Gastrocnemius medialis (tissue), 4 donors: ENCODE data around the gene EGR1. TPM values are rescaled to one million over a fixed set of nuclear protein-coding genes. Genes with fewer than 3 reads are reported as not detected.

Source experiments
- ATAC-seq, 2 donors: fragments of 150-250 bp; one replicate each; pipeline ENCODE4 v1.9.1; 2016
- DNase-seq, 2 donors: peaks; one replicate each; pipeline ENCODE4 v3.0.0-alpha.2; 2019
- H3K27ac ChIP-seq, 4 donors: fragments of 200-600 bp; sonication (generic); 1 replicate in 1 of 4; 2 replicates in 3 of 4; pipeline ENCODE4 v1.5.1; 2016 to 2018; ENCODE audit warnings: mild to moderate bottlenecking in 2 of 4, moderate library complexity in 1 of 4
- H3K27me3 ChIP-seq, 3 donors: fragments of 200-600 bp; sonication (generic) in 2 of 3; 1 replicate in 1 of 3; 2 replicates in 2 of 3; pipeline versions ENCODE4 v1.5.1 to v1.6.0; 2016 to 2019; ENCODE audit warnings: mild to moderate bottlenecking in 1 of 3, moderate library complexity in 1 of 3
- H3K36me3 ChIP-seq, 2 donors: fragments of 200-600 bp; sonication (generic) in 1 of 2; one replicate each; pipeline ENCODE4 v1.5.1; 2017 to 2018
- H3K4me1 ChIP-seq, 2 donors: fragments of 200-600 bp; sonication (generic) in 1 of 2; one replicate each; pipeline ENCODE4 v1.5.1; 2016 to 2017; ENCODE audit warnings: mild to moderate bottlenecking in 2 of 2
- H3K4me3 ChIP-seq, 4 donors: fragments of 200-600 bp; sonication (generic) in 3 of 4; 1 replicate in 1 of 4; 2 replicates in 3 of 4; pipeline ENCODE4 v1.5.1; 2016 to 2019; ENCODE audit warnings: mild to moderate bottlenecking in 2 of 4
- H3K9me3 ChIP-seq, 3 donors: fragments of 200-600 bp; sonication (generic) in 2 of 3; 1 replicate in 1 of 3; 2 replicates in 2 of 3; pipeline ENCODE4 v1.5.1; 2016 to 2019
- POLR2A ChIP-seq, 2 donors: fragments of 450-650 bp; IDR thresholded peaks; one replicate each; pipeline ENCODE4 v1.6.1; 2017; ENCODE audit warnings: antibody characterized with exemption in 2 of 2, mild to moderate bottlenecking in 2 of 2, moderate library complexity in 2 of 2
- in situ Hi-C, 4 donors: fragments of 200-750 bp; cut with MboI; loops; one replicate each; pipeline versions ENCODE4 v1.15.0 to v1.8.0; 2017; ENCODE audit warnings: low sequenced_read_pairs in 4 of 4
- intact Hi-C: fragments of 100-400 bp; cut with DNase I; formaldehyde crosslinking; loops from one replicate; pipeline ENCODE4 v1.15.1; 2023; ENCODE audit warnings: low total_unique reads
- total RNA-seq, 4 donors: library from RNA; depleted of rRNA; stranded (reverse); fragments of >200 nt; gene quantifications; one replicate each; pipeline versions ENCODE4 v1.1.0 to v1.2.3, GENCODE V29; 2016
- TF ChIP-seq, protein P1 (sequence below), 5 experiments: fragments of 450-650 bp in 3 of 5; fragments of 200-600 bp in 2 of 5; sonication (generic) in 2 of 5; IDR thresholded peaks in 4 of 5; conservative IDR thresholded peaks in 1 of 5; 1 replicate in 4 of 5; 2 replicates in 1 of 5; pipeline ENCODE4 v1.5.1; 2016 to 2019; ENCODE audit warnings: antibody characterized with exemption in 5 of 5, mild to moderate bottlenecking in 3 of 5, moderate library complexity in 3 of 5

EGR1 gene
- total RNA-seq, 4 donors from 2014 or later: 1.1 to 16.4 (median 7.2) TPM

DNA sequence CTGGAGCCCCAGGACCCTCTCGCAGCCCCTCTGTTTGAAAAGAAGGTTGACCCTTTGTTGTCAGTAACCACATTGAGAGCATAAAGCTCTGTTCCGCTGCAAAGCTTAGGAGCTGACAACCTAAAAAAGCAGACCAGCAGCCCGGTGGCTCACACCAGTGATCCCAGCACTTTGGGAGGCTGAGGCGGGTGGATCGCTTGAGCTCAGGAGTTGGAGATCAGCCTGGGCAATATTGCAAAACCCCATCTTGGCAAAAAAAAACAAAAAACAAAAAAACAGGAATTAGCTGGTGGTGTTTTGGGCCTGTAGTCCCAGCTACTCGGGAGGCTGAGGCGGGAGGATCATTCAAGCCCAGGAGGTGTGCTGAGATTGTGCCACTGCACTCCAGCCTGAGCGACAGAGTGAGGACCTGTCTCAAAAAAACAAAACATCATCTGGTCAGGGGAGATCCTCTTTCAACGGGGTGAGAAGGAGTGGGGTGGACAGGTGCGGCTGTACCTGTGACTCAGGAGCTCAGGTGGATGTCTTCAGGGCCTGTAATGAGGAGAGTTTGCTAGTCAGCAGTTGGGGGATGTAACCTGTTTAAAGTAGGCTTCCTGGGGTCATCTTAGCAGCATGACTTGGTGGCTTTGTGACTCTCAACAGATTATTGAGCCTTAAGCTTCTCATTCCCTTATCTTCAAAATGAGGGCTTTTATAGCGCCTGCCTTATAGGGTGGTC is 27.1 kb upstream of the EGR1 start:
- intact Hi-C loops (no loop called here), in situ Hi-C loops (no loop called here)
- peak; percentile 35 to 39 for ATAC-seq
- TF ChIP-seq, protein P1, sequence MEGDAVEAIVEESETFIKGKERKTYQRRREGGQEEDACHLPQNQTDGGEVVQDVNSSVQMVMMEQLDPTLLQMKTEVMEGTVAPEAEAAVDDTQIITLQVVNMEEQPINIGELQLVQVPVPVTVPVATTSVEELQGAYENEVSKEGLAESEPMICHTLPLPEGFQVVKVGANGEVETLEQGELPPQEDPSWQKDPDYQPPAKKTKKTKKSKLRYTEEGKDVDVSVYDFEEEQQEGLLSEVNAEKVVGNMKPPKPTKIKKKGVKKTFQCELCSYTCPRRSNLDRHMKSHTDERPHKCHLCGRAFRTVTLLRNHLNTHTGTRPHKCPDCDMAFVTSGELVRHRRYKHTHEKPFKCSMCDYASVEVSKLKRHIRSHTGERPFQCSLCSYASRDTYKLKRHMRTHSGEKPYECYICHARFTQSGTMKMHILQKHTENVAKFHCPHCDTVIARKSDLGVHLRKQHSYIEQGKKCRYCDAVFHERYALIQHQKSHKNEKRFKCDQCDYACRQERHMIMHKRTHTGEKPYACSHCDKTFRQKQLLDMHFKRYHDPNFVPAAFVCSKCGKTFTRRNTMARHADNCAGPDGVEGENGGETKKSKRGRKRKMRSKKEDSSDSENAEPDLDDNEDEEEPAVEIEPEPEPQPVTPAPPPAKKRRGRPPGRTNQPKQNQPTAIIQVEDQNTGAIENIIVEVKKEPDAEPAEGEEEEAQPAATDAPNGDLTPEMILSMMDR (IDR thresholded peaks at IDR 0.05 in 4 of 5, conservative IDR thresholded peaks at IDR 0.05 in 1 of 5): no peak
- no peak for TF ChIP-seq POLR2A (IDR thresholded peaks at IDR 0.05)
- DNase-seq: no peak
- Histone ChIP-seq H3K4me1 (peaks cover 11 to 14% of the 10 kb centered on the region in 2 donors), H3K36me3 (peaks cover 0 to 35% of the 10 kb centered on the region in 2 donors), H3K27me3 (no peaks in the 10 kb centered on the region), H3K9me3 (no peaks in the 10 kb centered on the region), H3K4me3 (peak overlapping the region; percentile 43 to 66 (median 54)), H3K27ac (peak overlapping the region in 2 of 4 donors; percentile 21 to 40)

DNA sequence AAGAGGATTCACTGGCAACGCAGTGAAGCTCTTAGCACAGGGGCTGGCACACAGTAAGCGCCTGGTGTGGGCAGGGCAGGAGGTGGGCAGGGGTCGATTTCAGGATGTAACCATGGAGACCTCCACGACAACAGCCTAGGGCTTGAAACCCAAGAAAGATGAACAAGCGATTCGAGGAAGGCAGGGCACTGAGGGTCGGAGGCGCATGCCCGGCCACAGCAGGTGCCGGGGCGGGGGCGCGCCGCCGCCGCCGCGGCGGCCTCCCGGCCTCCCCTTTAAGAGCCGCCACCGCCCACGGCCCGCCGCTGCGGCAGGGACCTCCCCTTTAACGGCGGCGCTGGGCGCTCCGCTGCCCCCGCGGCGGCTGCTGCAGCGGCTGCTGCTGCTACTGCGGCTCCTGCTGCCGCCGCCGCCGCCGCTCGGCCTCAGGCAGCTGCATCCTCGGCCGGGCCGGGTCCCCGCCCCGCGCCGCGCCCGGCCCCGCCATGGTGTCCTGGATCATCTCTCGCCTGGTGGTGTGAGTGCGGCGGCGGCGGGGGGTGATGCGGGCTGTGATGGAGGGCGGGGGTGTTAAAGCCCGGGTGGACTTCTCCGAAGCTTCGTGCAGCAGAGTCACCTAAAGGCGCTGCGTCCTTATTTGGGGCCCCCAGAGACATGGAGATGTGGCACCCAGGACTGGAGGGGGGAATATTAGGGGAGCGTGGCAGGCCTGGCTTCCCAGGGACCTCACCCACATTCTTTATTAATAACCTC is 26.4 kb upstream of the EGR1 start, which contains the start of gene REEP2:
REEP2 (plus strand) TSS at position 334 of the 753 bp plus-strand sequence; CDS start at position 486, 152 bp downstream.
- no peaks in the 10 kb centered on the region for H3K9me3 ChIP-seq
- ATAC-seq (peak; percentile 30 to 58), DNase-seq (no peak)
- peak within 1 kb of the TSS; percentile 43 to 66 (median 54) for H3K4me3 ChIP-seq
- peaks cover 11 to 14% of the 10 kb centered on the region in 2 donors for H3K4me1 ChIP-seq
- intact Hi-C loops (no loop called here), in situ Hi-C loops (no loop called here)
- H3K27ac ChIP-seq: peak within 1 kb of the TSS in 2 of 4 donors; percentile 23 to 40
- peaks cover 0 to 28% of the 10 kb centered on the region in 2 donors for H3K36me3 ChIP-seq
- no peak for TF ChIP-seq POLR2A (IDR thresholded peaks at IDR 0.05)
- TF ChIP-seq, protein P1 (IDR thresholded peaks at IDR 0.05 in 4 of 5, conservative IDR thresholded peaks at IDR 0.05 in 1 of 5): no peak
- no peaks in the 10 kb centered on the region for H3K27me3 ChIP-seq

DNA sequence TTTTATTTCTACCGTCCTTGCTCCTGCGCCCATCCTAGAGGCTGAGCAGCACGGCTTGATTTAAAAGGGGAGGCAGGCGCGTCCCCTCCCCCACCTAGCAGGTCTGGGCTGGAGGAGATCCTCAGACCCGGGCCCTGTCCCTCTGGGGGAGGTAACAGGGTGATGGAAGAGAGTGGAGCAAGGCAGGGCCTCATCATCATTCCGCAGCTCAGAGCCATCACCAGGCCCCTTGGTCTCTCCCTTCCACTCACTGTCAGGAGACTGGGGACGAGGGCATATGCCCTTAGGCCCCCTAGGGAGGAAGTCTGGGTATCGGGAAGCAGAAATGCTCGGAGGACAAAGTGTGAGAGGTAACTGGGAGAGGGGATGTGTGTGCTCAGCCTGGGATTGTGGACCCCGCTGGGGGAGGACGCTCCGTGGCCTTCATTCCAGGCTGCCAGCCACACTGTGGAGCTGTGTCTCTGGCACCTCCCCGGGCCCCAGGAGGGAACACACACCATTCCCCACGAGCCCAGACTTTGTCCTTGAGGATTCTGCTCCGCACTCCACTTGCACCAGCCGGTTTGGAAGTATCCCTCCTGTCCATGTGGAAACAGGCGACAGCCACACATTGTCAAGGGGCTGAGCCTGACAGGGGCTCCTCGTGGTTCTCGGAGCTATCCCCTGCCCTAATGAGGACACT is 25.7 kb upstream of the EGR1 start:
- Histone ChIP-seq H3K27me3 (no peaks in the 10 kb centered on the region), H3K4me3 (peak overlapping the region; percentile 32 to 66 (median 54)), H3K27ac (peak overlapping the region in 1 of 4 donors; percentile 23), H3K4me1 (peaks cover 11 to 14% of the 10 kb centered on the region in 2 donors), H3K9me3 (no peaks in the 10 kb centered on the region), H3K36me3 (peaks cover 0 to 21% of the 10 kb centered on the region in 2 donors)
- TF ChIP-seq, protein P1 (IDR thresholded peaks at IDR 0.05 in 4 of 5, conservative IDR thresholded peaks at IDR 0.05 in 1 of 5): no peak
- TF ChIP-seq POLR2A (IDR thresholded peaks at IDR 0.05): no peak
- in situ Hi-C loops (loop anchor here in 1 of 4 donors (10.0 kb wide), 1 partner anchor 65 kb away; no protein-coding TSS in a partner anchor), intact Hi-C loops (no loop called here)
- DNase-seq (no peak), ATAC-seq (no peak)

DNA sequence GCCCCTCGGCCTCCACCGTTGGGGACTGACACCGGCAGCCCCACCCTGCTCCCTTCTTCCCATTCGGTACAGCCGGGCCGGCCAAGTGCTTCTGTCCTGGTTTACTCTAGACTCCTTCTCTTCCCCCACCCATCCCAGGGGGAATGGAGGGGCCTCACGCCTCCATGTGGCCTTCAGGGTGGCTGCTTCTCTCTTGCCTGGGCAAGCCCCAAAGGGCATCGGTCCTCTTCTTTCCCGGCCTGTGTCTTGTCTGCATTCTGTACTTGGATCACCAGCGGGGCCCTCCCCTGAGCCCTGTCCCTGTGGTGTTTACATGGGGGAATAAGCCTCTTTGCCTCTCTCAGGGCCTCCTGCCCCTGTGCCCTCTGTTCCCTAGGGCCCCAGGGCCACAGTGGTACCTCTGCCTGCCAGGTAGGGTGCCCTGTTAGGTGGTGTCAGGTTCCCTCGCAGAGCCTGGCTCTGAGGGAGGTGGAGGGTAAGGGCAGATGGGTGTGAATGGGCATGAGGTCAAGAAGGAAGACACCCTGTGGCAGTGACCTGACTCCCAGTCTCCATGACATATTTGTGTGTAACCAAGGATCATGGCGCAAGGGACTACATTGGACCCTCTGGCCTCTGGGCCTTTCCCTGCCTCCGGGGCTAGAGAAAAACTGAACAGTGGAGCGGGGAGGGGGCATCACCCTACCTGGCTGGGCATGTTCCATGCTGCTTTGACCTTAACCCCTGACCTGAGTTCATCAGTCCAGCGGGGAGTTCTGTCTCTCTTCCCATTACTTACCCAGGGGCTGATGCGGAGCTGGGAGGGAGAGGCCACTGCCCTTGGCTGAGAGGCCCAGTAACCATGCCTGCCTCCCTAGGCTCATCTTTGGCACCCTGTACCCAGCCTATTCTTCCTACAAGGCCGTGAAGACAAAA is 24.9 kb upstream of the EGR1 start:
- no peak overlapping the region for H3K27ac ChIP-seq
- intact Hi-C loops (no loop called here), in situ Hi-C loops (loop anchor here in 1 of 4 donors (10.0 kb wide), 1 partner anchor 64 kb away; no protein-coding TSS in a partner anchor)
- H3K36me3 ChIP-seq: peaks cover 0 to 13% of the 10 kb centered on the region in 2 donors
- DNase-seq (no peak), ATAC-seq (no peak)
- TF ChIP-seq, protein P1 (IDR thresholded peaks at IDR 0.05 in 4 of 5, conservative IDR thresholded peaks at IDR 0.05 in 1 of 5): no peak
- TF ChIP-seq POLR2A (IDR thresholded peaks at IDR 0.05): no peak
- peaks cover 11 to 14% of the 10 kb centered on the region in 2 donors for H3K4me1 ChIP-seq
- H3K4me3 ChIP-seq: peak overlapping the region in 1 of 4 donors; percentile 55
- no peaks in the 10 kb centered on the region for H3K9me3 ChIP-seq
- no peaks in the 10 kb centered on the region for H3K27me3 ChIP-seq
